DMS79 treated with DMSO at 0.1 percent for 48 hours (cell line): ENCODE results near the gene DGCR6L.
"Not testable (repeated sequence)": the region's sequence is repeated elsewhere in the genome, so short reads cannot be mapped to it uniquely, and the experiment has no call there.

Experiments
- DNase-seq: peaks from one replicate; lab custom pipeline; 2025; lab: John Stamatoyannopoulos, UW

Gene DGCR6L

DNA sequence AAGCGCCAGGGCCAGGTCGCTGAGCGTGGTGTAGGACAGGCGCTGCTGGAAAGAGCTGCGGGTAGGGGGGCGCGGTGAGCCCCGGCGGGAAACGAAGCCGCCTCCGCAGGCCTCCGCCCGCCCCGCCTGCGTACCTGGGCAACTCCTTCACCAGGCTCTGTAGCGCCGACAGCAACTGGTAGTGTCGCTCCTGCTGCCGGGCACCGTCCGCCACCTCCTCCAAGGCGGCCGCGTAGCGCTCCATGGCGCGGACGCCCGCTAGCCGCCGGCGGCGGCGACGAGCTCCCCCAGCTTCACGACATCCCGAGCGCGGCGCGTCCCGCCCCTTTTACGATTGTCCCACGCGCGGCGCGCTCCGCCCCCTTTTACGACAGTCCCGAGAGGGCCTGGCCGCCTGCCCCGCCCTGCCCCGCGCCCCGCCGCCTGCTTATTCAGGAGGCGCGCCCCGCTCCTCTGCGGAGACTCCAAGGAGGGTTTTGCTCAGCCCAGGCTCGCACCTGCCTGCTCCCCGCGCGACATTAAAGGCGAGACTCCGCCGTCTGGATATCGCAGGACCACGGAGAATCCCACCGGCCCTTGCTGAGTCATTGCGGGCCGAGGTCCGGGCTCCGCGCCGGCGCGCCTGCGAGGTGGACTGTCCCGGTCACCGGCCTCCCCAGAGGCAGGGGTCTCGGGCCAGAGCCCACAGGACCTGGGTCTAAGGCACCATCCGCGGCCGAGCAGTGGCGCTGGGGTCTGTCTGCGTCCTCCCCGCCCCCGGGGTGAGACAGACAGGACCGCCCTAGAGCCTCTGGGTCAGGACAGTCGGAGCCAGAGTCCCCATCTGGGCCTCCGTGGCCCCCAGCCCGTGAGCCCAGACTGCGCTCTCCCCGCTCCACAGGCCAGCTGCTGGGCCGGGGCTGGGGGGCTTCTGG is at the start of gene DGCR6L:
DGCR6L (minus strand) TSS at position 316 of the 914 bp plus-strand sequence; CDS start at position 244, 72 bp downstream.
- peak; percentile 58 for DNase-seq

DNA sequence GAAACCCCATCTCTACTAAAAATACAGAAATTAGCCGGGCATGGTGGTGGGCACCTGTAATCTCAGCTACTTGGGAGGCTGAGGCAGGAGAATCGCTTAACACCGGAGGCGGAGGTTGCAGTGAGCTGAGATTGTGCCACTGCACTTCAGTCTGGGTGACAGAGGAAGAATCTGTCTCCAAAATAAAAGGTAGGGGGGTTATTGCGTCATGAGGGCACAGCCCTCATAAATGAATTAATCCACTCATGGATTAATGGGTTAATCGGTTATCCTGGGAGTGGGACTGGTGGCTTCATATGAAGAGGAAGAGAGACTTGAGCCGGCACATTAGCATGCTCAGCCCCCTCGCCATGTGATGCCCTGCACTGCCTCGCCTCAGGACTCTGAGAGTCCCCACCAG is 49.0 kb upstream of the DGCR6L start:
- not testable (repeated sequence) for DNase-seq

DNA sequence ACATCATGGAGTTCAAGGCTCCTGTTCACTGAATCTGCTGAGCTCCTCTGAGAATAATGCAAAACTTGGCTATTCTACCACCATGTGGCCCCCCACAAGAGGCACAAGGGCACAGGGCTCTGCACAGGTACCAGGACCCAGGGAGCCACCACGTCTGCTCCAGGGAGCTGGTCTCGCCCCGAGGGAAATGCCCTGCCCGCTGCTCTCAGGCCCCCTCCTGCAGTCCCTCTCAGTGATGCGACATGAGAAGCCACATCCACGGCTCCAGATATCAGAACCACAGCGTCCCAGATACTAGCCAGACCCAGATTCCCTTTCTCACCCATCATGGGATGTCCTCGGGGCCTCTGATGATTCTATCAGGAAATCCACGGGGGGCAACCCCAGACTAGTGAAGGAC is 47.0 kb upstream of the DGCR6L start:
- not testable (repeated sequence) for DNase-seq

DNA sequence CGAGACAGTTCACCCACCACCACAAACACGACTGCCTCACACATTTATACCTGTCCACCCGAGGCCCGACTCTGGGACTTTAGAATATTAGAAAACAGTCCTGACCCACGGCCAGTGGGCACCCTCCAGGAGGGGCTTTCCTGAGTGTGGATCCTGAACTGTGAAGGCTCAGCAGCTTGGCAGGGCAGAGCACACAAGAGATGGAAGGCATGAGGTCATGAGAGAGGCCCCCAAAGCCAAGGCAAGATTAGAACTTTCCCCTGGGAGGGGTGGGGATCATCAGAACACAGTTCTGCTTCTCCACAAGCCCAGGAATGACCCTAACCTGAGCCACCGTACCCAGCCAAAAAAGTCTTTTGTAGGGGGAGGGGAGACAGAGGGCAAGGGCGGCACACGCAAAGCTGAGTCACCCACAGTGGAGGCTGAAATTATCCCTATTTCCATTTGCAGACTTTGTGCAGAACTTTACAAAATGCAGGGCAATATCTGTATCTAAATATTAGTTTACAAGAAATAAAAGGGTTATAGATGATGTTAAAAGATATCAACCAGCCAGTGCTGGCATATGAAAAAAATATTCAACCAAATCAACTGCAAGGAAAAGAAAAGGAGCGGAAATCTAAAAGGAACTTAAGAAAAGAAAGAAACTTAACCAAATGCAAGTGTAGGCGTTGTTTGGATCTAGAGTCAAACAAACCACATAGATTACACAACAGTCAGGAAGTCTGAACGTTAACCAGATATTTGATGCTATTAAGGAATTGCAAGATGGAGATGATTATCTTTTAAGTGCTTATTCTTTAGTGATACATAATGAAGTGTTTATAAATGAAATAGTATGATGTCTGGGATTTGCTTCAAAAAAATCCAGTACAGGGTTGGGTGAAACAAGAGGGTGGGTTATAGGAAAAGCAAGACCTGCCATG is 44.7 kb upstream of the DGCR6L start:
- DNase-seq, result not testable (repeated sequence)

DNA sequence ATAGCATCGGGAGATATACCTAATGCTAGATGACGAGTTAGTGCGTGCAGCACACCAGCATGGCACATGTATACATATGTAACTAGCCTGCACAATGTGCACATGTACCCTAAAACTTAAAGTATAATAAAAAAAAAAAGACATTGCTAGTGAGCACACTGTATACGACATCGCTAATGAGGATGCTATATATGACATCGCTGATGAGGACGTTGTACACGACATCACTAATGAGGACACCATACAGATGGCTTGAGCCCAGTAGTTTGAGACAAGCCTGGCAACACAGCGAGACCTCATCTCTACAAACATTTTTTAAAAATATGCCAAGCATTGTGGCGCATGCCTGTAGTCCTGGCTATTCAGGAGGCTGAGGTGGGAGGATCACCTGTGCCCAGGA is 42.5 kb upstream of the DGCR6L start:
- not testable (repeated sequence) for DNase-seq

DNA sequence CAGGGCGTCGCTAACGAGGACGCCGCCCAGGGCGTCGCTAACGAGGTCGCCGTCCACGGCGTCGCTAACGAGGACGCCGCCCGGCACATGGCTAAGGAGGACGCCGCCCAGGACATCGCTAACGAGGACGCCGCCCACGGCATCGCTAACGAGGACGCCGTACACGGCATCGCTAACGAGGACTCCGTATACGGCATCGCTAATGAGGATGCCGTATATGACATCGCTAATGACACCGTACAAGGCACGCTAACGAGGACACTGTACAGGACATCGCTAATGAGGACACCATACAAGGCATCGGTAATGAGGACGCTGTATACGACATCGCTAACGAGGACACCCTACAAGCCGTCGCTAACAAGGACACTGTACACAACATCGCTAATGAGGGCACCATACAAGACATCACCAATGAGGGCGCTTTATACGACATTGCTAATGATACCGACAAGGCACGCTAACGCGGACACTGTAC is 41.9 kb upstream of the DGCR6L start:
- DNase-seq, result not testable (repeated sequence)

DNA sequence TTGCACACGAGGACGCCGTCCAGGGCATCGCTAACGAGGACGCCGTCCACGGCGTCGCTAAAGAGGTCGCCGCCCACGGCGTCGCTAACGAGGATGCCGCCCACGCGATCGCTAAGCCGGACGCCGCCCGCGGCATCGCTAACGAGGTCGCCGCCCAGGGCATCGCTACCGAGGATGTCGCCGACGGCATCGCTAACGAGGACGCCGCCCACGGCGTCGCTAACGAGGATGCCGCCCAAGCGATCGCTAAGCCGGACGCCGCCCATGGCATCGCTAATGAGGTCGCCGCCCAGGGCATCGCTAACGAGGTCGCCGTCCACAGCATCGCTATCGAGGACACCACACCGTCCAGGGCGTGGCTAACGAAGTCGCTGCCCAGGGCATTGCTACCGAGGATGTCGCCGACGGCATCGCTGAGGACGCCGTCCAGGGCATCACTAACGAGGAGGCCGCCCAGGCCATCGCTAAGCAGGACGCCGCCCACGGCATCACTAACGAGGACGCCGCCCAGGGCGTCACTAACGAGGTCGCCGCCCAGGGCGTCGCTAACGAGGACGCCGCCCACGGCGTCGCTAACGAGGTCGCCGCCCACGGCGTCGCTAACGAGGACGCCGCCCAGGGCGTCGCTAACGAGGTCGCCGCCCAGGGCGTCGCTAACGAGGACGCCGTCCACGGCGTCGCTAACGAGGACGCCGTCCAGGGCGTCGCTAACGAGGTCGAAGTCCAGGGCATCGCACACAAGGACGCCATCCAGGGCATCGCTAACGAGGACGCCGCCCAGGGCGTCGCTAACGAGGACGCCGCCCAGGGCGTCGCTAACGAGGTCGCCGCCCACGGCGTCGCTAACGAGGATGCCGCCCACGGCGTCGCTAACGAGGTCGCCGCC is 41.2 kb upstream of the DGCR6L start:
- DNase-seq, result not testable (repeated sequence)

DNA sequence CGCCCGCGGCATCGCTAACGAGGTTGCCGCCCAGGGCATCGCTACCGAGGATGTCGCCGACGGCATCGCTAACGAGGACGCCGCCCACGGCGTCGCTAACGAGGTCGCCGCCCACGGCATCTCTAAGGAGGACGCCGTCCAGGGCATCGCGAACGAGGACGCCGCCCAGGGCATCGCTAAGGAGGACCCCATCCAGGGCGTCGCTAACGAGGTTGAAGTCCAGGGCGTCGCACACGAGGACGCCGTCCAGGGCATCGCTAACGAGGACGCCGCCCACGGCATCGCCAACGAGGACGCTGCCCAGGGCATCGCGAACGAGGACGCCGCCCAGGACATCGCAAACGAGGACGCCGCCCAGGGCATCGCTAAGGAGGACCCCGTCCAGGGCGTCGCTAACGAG is 40.4 kb upstream of the DGCR6L start:
- DNase-seq, result not testable (repeated sequence)

DNA sequence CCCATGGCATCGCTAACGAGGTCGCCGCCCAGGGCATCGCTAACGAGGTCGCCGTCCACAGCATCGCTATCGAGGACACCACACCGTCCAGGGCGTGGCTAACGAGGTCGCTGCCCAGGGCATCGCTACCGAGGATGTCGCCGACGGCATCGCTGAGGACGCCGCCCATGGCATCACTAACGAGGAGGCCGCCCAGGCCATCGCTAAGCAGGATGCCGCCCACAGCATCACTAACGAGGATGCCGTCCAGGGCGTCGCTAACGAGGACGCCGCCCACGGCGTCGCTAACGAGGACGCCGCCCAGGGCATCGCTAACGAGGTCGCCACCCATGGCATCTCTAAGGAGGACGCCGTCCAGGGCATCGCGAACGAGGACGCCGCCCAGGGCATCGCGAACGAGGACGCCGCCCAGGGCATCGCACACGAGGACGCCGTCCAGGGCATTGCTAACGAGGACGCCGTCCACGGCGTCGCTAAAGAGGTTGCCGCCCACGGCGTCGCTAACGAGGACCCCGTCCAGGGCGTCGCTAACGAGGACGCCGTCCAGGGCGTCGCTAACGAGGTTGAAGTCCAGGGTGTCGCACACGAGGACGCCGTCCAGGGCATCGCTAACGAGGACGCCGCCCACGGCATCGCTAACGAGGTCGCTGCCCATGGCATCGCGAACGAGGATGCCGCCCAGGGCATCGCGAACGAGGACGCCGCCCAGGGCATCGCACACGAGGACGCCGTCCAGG is 38.8 kb upstream of the DGCR6L start:
- DNase-seq, result not testable (repeated sequence)

DNA sequence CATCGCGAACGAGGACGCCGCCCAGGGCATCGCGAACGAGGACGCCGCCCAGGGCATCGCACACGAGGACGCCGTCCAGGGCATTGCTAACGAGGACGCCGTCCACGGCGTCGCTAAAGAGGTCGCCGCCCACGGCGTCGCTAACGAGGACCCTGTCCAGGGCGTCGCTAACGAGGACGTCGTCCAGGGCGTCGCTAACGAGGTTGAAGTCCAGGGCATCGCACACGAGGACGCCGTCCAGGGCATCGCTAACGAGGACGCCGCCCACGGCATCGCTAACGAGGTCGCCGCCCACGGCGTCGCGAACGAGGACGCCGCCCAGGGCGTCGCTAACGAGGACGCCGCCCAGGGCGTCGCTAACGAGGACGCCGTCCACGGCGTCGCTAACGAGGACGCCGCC is 38.1 kb upstream of the DGCR6L start:
- not testable (repeated sequence) for DNase-seq

DNA sequence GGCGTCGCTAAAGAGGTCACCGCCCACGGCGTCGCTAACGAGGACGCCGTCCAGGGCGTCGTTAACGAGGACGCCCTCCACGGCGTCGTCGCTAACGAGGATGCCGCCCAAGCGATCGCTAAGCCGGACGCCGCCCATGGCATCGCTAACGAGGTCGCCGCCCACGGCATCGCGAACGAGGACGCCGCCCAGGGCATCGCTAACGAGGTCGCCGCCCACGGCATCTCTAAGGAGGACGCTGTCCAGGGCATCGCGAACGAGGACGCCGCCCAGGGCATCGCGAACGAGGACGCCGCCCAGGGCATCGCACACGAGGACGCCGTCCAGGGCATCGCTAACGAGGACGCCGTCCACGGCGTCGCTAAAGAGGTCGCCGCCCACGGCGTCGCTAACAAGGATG is 37.0 kb upstream of the DGCR6L start:
- not testable (repeated sequence) for DNase-seq

DNA sequence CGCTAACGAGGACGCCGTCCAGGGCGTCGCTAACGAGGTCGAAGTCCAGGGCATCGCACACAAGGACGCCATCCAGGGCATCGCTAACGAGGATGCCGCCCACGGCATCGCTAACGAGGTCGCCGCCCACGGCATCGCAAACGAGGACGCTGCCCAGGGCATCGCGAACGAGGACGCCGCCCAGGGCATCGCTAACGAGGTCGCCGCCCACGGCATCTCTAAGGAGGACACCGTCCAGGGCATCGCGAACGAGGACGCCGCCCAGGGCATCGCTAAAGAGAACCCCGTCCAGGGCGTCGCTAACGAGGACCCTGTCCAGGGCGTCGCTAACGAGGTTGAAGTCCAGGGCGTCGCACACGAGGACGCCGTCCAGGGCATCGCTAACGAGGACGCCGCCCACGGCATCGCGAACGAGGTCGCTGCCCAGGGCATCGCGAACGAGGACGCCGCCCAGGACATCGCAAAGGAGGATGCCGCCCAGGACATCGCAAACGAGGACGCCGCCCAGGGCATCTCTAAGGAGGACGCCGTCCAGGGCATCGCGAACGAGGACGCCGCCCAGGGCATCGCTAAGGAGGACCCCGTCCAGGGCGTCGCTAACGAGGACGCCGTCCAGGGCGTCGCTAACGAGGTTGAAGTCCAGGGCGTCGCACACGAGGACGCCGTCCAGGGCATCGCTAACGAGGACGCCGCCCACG is 36.2 kb upstream of the DGCR6L start:
- DNase-seq, result not testable (repeated sequence)

DNA sequence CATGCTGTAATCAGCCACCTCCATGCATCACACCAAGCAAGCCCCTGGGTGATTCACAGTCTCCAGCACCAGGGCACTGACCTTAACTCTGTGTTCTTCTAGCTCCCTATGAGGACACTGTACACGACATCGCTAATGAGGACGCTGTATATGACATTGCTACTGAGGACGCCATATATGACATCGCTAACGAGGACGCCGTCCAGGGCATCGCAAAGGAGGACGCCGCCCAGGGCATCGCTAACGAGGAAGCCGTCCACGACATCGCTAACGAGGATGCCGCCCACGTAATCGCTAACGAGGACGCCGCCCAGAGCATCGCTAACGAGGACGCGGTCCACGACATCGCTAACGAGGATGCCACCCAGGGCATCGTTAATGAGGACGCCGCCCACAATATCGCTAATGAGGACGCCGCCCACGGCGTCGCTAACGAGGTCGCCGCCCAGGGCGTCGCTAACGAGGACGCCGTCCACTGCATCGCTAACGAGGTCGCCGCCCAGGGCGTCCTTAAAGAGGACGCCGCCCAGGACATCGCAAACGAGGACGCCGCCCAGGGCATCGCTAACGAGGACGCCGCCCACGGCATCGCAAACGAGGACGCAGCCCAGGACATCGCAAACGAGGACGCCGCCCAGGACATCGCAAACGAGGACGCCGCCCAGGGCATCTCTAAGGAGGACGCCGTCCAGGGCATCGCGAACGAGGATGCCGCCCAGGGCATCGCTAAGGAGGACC is 34.5 kb upstream of the DGCR6L start:
- DNase-seq, result no peak

DNA sequence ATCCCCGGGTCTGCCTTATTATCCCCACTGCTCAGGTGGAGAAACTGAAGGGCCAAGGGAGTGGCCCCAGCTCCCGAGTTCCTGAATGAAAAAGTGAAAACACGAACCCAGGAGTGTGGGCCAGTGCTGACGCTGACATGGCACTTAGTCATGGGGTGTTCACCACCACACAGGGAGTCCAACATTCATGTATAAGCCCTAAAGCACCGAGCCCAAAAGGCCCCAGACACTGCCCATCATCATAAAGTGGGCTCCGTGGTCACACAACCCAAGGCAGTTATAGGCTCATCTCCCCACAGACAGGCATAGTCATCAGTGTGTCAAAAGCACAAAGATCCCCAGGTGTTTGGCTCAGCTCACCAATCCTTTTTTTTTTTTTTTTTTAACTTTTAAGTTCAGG is 32.7 kb upstream of the DGCR6L start:
- DNase-seq, result not testable (repeated sequence)

DNA sequence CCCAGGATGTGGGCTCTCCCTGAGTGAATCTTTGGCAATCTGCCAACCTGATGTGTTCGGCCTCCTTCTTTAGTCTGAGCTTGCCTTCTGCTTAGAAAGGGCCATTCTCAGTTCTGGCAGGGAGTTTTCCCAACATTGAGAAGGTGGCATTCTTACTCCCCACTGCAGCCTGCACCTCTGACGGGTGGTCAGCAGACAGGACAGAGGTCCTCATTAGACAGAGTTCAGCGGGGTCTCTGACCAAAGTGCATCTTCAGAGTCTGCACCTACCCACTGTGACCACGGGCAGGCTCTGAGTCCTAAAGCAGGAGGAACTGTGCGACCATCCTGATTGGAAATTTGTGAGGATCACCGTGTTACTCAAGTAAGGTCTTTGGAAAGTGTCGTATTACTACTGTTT is 26.7 kb upstream of the DGCR6L start:
- DNase-seq, result not testable (repeated sequence)

DNA sequence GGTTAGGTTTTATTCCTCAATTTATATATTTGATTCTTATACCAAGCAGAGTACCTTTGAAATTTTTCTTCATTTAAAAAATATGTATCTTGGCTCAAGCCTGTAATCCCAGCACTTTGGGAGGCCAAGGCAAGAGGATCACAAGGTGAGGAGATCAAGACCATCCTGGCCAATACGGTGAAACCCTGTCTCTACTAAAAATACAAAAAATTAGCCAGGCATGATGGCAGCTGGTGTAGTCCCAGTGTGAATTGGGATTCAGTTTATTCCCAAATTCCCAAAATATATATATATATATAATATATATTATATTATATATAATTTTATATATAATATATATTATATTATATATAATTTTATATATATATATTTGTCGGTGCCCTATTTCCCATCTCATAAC is 18.4 kb upstream of the DGCR6L start:
- DNase-seq, result not testable (repeated sequence)

DNA sequence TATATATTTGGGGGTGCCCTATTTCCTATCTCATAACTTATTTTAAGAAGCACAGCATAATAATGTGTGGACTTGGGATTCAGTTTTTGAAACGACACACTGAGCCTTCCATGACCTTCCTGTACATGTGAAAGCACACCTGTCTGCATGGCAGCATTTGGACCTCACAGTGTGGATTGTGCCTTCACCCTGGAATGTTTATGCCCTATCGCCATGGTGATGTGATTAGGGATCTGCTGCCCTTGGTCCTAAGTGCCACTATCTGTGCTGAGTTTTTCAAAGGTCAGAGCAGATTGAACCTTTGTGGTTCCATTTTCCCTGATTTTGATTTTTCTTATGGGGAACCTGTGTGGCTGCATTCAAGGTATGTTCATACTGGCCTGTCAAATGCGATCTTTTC is 17.9 kb upstream of the DGCR6L start:
- not testable (repeated sequence) for DNase-seq

DNA sequence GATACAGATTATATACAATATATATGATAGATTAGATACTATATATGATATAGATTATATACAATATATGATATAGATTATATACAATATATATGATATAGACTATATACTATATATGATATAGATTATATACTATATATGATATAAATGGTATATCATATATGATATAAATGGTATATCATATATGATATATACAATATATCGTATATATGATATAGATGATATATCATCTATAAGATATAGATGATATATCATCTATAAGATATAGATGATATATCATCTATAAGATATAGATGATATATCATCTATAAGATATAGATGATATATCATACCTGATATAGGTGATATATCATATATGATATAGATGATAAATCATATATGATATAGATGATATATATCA is 16.7 kb upstream of the DGCR6L start:
- DNase-seq, result not testable (repeated sequence)

DNA sequence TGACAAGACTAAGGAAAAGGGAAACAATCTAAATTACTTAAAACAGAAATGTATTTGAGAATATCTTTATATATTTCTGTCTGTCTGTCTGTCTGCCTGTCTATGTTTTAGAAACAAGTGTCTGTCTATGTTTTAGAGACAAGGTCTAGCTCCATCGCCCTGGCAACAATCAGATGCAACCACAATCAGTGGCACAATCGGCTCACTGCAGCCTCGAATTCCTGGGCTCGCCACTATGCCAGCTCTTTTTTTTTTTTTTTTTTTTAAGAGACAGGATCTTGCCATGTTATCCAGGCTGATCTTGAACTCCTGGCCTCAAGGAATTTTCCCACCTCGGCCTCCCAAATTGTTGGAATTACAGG is 8.7 kb upstream of the DGCR6L start:
- not testable (repeated sequence) for DNase-seq
